HG03045 (cell line): Measurements from ENCODE around the gene TPBGL.

Experiments
- ATAC-seq: cut with Tn5 transposase; IDR thresholded peaks from one replicate; pipeline ENCODE4 v1.9.1; 2021; ENCODE audit warnings: mild to moderate bottlenecking, moderate library complexity; ENCODE audit not compliant: unreplicated experiment

TPBGL gene

DNA sequence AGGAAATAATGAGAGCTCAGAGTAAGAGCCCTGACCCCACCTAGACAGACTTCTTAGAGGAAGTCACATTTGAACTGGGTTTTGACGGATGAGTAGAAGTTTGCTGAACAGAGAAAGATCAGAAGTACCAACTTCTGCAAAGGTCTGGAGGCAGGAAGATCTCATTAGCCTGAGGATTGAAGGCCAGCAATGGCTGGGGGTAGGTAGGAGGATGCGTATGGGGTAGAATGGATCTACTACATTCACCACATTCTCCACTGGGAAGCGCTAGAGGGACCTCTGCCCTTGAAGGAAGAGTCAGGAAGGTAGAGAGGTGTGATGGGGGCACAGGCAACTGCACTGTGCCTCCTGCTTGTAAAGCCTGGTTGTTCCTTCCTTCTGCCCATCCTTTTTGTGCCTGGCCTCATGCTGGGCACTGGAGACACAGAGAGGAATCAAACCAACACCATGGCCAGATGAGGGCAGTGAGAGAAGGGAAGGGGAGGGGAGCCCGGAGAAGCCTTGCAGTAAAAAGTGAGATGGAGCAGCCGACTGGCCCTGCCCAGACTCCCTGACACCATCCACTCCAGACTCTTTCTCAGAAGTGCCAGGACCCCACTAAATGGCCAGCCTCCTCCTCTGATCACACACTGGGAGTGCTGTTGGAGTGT, 4.9 kb downstream of the TPBGL start:
- ATAC-seq, result no peak

DNA sequence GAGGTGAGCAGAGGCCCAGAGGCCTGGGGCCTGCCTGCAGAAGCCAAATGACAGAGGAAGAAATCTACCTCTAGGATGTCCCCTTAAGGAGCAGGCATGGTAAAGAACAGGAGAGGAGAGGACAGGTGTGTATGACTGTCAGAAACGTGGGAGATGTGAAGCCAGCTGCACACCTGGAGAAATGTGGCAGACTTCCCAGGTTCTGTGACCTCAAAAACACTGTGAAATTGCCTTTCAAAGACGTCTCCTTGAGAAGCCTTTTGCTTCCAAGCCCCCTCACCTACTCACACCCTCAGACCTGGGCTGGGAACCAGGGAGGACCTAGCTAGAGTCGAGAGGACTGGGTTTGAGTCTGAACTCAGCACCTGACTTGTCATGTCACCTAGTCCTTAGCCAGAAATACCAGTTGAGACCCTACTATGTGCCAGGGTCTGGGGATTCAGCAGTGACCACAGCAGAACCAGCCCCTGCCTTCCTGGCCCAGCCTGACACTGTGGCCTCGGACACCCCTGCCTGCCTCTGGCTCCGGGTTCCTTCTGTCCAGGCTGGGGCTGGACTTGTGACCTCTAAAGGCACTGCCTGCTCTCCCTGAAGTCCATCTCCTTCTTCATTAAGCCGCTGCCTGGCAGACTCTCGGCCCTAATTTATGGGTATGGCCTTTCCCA, 5.6 kb downstream of the TPBGL start:
- ATAC-seq, result no peak

DNA sequence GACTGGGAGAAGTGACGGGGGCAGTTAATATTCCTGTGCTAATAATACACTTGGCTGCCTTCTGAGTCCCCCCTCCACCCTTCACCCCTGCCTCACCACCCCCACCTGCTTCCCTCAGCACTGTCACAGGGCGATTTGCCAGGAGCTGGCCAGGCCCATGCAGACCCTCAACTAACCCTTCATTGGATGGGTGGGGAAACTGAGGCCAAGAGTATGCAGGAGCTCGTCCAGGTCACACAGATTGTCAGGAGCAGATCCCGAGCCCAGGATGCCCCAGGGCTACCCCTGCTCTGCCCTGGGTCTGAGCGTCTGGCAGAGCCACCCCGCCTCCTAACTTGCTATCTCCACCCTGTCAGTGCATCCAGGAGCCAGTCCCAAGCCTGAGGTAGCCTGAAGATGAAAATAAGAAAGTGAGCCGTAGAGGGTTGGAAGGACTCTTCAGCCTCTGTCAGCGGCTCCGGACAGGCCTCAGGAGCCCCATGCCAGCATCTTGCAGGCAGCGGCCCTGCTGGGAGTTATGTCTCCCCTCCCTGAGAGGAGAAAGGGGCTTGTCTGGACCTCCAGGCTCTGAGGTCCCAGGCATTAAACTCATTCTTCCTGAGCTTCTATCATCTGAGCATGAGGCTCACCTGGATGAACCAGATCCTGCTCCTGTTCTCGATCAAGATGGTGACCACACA, 6.2 kb downstream of the TPBGL start:
- ATAC-seq, result no peak

DNA sequence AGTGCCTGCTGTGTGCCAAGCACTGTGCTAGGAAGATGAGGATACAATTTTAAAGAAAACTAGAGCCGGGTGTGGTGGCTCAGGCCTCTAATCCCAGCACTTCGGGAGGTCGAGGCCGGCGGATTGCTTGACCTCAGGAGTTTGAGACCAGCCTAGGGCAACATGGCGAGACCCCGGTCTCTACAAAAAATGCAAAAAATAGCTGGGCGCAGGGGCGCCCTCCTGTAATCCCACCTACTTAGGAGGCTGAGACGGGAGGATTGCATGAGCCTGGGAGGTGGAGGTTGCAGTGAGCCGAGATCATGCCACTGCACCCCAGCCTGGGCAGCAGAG, 8.3 kb downstream of the TPBGL start:
- ATAC-seq, result no peak

DNA sequence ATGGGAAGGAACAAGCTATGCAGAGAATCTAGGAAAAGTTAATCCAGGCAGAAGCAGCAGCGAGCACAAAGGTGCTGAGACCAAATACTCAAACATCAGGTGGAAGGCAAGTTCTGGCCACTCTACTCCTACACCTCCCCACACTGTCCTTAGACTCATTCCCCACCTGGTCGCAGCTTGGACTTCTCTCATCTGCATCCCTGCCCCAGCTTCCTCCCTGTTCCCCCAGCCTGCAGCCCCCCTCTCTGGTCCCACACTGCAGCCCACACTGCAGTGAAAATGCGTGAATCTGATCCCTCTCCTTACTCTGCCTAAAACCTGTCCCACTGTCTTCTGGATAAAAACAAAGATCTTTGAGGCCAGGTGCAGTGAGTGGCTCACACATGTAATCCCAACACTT, 9.1 kb downstream of the TPBGL start:
- ATAC-seq, result no peak

DNA sequence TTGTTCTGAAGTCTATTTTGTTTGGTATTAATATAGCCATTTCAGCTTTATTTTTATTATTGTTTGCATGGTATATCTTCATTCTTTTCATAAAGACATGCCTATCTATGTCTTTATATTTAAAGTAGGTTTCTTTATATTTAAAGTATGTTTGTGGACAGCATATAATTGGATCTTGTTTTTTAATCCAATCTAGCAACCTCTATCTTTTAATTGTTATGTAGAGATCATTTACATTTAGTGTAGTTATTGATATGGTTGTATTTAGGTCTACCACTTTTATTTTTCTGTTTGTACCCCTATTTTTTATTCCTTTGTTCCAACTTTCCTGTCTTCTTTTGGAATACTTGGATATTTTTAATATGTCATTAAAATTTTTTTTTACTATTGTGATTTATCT, 13.8 kb downstream of the TPBGL start:
- no peak for ATAC-seq

DNA sequence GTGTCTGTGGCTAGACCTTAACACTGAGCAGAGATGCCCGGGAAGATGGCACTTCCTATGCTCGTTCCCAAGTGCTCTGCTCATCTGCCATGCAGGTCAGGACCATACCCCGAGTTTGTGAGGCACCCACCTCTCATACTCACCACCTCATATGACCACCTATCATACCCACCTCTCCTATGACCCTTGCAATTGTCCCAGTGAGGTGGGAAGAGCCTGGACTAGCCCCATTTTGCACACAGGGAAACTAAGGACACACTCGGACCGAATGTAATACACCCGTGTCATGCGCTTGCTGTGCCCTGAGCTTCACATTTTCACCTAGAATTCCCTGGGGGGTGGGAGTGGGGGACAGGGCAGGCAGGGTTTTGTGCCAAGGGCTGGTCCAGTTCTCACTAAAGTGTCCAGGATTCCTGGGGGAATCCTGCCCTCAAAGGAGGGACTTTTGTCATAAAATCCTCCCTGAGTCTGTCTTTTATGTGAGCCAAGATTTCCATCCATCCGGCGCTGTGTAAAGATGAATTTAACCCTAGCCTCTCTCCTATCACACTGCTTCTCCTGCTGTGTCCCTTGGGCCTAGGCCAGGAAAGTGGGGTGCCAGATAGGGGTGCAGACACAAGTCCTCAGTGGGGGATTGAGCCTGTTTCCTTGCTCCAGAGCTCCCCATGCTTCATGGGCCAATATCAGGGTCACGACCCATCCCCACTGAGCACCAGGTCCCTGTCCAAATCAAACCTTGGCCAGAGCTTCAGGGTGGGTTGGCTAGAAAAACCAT, 20.0 kb downstream of the TPBGL start:
- ATAC-seq, result no peak

DNA sequence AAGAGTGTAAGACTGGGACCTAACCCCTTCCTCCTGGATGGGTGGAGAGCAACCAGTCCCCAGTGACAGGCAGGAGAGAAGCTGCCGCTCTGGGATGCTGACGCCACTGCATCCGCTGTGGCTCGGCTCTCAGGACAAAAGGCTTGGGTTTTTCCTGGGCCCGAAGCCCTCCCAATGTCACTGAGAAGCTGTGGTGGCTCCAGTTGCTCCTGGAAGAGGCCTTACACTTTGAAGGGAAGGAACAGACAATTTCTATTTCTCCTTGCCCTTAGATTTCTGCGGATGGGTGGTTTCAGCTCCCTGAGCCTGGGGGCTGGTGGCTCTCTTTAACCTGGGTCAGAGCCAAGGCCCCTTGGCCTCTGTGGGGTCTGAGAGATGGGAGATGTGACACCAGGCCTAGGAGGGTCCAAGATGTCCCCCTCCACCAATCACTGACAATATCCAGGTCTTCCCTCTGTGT, 21.4 kb downstream of the TPBGL start:
- no peak for ATAC-seq

DNA sequence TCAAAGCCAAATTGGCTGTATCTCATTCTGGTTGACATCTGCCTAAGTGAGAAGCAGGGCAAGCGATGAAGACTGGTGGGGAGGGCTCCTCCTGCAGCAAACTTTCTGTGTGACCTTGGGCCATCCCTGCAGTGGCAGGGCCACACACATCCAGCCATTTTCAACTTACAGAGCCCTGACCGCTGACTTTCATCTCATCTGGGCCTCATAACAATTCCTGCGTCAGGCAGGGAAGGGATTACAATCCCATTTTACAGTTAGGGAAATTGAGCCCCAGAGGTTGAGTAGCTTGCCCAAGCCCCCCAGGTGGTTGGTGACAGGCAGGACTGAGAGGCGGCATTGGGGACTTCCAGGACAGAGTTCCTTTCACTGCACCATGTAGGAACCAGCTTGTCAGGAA, 21.9 kb downstream of the TPBGL start:
- ATAC-seq, result no peak

DNA sequence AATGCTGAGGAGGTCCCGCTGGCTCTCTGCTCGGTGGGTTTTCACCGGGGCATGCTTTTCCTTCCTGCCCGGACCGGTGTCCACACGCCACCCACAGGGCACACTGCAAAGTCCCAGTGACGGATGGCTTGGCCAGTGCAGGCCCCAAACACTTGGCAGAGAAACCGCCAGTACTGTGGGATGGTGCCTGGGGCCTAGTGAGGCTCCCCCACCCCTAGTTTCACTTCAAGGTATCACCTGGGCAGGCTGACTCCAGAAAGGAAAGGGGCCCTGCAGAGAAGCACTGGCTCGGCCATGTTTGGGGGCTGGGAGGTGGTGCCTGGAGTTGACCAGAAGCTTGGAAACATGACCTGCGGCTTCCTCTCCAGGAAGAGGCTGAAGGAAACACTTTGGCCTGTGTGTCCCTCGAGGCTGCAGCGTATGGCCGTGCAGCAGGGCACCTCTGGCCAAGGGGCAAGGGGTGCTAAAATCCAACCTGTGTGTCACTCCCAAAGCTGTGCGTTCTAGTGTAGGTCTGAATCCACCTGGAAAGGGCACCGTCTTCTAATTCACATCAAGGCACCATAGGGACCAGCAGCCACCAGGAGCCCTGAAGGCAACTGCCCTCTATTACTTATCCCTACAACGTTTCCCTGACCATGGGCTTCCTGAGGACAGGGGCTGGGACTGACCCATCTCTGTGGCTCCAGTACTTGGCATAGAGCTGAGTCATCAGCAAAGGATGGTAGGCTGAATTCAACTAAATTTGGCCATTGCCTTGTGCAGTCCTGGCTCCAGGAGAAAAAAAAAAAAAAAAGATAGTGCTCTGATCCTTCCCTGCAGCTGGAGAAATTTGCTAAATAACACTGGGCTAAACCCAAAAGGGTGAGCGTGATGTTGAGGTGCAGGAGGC, 22.6 kb downstream of the TPBGL start:
- ATAC-seq, result no peak

DNA sequence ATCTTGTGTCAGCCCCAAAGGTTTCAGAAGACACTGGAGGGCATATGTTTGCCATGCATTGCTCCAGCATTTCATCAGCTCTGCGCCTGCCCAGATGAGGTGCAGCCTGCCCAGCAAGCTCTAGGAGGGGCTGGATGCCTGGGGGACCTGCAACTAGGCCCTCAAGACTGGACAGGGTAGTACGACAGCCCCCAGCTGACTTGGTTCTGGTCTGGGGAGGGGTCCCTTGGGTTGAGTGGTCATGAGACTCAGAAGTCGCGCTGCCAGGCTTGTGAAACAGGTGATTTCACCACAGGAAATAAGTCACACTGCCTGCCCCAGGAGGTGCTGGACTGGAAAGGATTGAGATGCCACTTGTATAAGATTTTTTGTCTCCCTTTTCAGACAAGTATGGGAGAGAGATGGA, 23.4 kb downstream of the TPBGL start:
- ATAC-seq, result no peak

DNA sequence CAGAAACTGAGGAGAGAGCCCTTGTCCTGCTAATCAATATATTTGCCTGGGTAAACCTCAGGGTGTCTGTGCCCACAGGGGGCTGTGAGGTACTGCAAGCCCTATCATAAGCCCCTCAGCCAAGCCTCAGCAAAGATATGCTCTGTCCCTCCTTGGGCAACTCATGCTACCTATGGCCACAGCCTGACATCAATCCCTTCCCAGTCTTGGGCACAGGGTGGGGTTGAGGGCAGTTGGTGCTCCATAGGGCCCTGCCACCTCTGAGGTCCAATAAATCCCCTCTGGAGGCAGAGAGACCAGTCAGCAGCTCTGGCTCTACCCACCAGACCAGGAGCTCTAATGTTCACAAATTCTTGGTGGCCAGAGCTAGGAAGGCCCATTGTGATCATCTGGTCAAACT, 23.8 kb downstream of the TPBGL start:
- no peak for ATAC-seq

DNA sequence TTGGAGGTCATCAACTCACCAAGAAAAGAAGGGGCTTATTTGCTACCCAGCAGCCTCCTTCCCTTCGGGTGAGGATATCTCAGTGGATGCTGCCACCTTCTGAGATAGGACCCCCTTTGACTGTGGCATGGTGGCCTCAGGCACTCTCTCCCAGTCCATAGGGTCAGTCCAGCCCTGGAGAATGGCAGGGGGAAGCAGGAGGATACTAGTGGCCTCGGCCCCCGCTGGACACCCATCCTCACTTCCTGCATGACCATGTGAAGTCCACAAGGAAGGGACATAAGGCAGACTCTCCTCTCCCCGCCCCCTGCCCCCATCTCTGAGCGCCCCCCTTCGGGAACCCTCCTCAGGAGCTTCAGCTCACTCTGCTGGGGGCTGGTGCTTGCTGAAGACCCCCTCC, 24.4 kb downstream of the TPBGL start:
- no peak for ATAC-seq

DNA sequence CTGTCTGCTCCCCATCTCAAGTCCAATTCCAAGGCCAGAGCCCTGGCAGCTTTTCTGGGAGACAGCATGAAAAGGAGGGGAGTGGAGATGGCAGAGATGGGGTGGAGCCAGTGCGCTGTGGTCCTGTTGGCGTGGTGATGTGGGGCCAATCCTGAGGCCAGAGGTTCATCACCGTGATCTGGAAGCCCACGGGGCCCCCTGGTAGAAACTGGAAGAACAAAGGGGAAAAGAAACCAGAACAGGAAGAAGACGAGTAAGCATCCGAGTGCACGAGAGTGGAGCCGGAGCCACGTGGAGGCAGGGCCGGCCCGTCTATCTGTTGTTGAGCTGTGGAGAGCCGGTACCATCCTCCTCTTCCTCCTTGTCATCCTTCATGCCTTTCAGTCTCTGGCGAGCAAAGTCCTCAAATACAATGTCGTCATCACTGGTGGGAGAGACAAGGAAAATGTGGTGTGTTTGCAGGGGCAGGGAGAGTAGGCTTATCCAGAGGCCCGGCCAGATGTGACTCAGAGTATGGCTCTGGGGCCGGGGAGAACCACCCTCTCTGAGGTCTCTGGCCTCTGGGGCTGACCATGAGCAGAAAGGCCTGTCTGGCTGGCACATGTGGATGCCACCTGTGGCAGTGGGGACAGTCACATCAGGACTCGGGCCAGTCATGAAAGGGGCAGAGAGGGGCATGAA, 25.4 kb downstream of the TPBGL start:
- no peak for ATAC-seq

DNA sequence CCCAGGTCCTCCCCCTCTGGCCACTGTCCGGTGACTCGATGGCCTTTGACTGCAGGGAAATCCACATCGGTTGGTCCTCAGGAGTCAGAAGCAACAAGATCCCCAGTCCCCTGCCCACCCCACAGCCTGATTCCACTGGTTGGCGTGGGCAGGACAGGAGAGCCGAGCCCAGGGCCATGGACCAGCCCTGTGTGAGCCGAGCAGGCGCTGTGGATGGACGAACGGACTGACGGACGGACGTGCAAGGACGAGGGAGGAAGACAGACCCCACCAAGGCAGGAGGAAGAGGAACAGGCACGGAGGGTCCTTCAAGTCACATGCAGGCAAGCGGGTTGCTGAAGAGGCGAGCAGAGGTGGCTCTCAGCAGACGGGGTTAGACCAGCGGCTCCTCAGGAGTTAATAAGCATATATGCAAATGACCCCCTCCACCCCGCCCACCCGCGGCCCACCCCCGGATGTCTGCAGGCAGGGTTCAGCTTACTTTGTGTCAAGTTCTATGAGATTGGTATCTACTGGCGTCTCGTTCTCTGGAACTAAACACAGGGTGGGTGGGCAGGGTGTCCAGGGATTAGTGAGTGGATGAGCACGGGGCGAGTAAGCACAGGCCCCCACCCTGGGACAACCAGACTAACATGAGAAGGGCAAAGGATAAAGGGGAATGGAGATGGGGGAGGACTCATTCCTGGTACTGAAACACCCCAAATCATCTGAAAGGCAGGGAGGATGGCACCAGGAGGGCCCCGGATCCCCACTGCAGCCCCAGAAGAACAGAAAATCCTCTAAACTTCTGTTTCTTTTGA, 26.8 kb downstream of the TPBGL start:
- no peak for ATAC-seq

DNA sequence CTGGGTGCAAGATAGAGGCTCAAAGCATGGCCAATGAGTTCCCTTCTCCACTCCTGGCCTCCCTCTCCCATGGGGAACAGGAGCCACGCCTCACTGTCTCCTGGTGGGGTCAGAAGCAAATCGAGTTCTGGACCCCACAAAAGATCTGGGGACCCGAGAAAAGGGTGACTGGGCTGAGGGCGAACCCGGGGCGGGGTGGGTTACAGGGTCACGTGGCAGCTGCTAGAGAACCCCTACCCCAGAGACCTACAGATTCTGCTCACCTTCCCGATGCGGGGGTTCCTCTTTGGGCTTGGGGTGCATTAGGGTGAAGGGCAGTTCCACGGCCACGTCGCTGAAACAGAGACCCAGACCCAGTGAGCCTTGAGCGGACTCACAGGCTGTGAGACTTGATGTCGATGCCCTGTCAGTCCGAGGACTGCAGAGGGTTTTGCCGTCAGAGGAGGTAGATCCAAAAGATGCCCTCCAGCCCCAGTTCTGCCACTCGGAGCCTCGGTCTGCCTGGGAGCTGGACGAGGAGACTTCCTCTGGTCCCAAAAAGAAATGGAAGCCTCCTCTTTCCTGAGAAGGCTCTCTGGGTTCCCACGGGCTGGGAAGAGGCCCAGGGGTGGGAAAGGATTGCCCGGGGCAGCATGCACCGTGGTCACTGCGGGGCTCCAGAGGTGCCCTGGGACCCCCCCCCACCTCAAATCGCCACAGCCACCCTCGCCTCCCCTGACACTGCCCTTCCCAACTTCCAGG, 28.2 kb downstream of the TPBGL start:
- no peak for ATAC-seq

DNA sequence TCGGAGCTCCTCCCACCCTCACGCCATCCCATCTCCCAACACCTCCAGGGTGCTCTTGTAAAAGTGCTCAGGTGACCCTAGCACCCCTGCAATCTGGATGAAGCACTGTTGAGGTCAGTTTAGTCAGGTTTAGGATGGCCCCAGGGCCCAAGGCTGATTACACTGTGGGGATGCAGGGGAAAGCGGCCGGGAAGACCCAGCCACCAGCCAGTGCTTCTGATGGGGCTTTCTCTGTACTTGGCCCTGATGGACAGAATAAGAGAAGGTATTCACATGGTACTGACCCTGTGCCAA, 28.7 kb downstream of the TPBGL start:
- ATAC-seq, result no peak

DNA sequence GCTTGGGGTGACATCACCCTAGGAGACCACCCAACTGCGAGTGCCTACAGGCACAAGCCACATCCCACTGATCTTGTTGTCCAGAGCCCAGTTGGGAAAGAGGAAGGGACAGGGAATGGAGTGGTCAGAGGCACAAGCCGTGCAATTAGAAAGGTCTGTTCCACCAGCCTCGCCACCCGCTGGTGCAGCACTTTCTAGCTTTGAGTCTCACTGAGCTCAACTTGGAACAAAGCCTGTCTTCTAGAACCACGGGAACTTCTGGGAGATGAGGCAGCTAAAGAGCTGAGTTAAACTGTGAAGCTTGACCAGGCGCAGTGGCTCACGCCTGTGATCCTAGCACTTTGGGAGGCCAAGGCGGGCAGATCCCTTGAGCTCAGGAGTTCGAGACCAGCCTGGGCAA, 29.3 kb downstream of the TPBGL start:
- no peak for ATAC-seq

DNA sequence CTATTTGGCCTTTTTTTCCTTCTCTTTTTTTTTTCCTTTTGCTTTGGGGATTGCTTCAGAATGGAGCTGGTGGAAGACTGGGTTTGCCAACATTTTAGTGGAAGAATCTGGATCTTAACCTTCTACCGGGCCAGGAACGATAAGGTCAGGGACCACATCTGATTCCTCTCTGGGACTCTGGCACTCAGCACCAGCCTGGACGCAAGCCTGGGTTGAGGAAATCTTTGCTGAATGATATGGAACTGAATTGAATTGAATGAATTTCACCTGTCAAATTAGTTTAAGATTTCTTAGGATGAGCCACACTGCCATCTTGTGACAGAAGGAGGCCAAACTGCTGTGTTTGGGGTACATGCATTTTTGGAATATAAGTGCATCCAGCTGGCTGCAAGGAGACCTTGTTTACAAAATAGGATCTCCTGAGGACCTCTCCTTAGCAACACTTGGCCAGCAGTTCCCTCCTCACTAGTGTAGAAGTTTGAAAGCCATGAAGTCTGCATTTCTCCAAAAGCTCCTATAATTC, 30.4 kb downstream of the TPBGL start:
- no peak for ATAC-seq
